Measurements from ENCODE around the gene DCLK1.

- TF ChIP-seq MAX (IDR thresholded peaks at IDR 0.05; ENCODE audit: low read depth, low read length) (no peak), NFYA (IDR thresholded peaks at IDR 0.05; ENCODE audit: borderline replicate concordance, low read depth, low read length) (no peak), STAT1 (conservative IDR thresholded peaks at IDR 0.05) (no peak), TCF3 (IDR thresholded peaks at IDR 0.05; ENCODE audit: borderline replicate concordance, insufficient read depth, low read depth, low read length) (no peak), USF2 (IDR thresholded peaks at IDR 0.05; ENCODE audit: borderline replicate concordance, low read depth, low read length) (no peak), SUPT20H (IDR thresholded peaks at IDR 0.05; ENCODE audit: borderline replicate concordance, control insufficient read depth, low read depth, low read length) (no peak), POLR2AphosphoS5 (IDR thresholded peaks at IDR 0.05; ENCODE audit: low read length) (no peak)
These were observed 29.1 kb upstream of the DCLK1 start for GRCh38 chr13:36160297-36160696.
